ENCODE measurements around the gene TAS2R60.

DNA sequence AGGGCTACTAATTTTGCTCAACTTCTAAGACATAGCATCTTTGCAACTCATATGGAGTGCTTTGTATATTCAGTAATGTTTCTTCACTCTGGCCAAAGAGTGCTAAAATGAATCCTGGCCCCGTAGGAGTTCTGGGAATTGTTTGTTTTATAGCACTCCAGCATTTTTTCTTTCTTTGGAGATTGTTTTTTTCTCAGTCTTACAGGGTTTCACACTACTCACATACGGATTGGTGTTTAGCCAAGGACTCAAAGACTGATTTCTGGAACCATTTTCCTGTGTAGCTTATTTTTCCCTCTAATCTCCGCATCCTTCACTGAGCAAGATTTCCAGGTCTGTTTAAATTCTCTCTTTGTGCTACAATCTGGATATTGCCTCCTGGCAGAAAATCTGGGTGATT, 40.9 kb downstream of the TAS2R60 start:
- no peak for TF ChIP-seq EZH2phosphoT487 (IDR thresholded peaks at IDR 0.05; ENCODE audit: unreplicated experiment)
- no peak for TF ChIP-seq EZH2 (IDR thresholded peaks at IDR 0.05; ENCODE audit: low read depth, unreplicated experiment)
- TF ChIP-seq, protein P1, sequence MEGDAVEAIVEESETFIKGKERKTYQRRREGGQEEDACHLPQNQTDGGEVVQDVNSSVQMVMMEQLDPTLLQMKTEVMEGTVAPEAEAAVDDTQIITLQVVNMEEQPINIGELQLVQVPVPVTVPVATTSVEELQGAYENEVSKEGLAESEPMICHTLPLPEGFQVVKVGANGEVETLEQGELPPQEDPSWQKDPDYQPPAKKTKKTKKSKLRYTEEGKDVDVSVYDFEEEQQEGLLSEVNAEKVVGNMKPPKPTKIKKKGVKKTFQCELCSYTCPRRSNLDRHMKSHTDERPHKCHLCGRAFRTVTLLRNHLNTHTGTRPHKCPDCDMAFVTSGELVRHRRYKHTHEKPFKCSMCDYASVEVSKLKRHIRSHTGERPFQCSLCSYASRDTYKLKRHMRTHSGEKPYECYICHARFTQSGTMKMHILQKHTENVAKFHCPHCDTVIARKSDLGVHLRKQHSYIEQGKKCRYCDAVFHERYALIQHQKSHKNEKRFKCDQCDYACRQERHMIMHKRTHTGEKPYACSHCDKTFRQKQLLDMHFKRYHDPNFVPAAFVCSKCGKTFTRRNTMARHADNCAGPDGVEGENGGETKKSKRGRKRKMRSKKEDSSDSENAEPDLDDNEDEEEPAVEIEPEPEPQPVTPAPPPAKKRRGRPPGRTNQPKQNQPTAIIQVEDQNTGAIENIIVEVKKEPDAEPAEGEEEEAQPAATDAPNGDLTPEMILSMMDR (conservative IDR thresholded peaks at IDR 0.05; ENCODE audit: low read depth in 2 of 2), result no peak
- TF ChIP-seq, protein P2, sequence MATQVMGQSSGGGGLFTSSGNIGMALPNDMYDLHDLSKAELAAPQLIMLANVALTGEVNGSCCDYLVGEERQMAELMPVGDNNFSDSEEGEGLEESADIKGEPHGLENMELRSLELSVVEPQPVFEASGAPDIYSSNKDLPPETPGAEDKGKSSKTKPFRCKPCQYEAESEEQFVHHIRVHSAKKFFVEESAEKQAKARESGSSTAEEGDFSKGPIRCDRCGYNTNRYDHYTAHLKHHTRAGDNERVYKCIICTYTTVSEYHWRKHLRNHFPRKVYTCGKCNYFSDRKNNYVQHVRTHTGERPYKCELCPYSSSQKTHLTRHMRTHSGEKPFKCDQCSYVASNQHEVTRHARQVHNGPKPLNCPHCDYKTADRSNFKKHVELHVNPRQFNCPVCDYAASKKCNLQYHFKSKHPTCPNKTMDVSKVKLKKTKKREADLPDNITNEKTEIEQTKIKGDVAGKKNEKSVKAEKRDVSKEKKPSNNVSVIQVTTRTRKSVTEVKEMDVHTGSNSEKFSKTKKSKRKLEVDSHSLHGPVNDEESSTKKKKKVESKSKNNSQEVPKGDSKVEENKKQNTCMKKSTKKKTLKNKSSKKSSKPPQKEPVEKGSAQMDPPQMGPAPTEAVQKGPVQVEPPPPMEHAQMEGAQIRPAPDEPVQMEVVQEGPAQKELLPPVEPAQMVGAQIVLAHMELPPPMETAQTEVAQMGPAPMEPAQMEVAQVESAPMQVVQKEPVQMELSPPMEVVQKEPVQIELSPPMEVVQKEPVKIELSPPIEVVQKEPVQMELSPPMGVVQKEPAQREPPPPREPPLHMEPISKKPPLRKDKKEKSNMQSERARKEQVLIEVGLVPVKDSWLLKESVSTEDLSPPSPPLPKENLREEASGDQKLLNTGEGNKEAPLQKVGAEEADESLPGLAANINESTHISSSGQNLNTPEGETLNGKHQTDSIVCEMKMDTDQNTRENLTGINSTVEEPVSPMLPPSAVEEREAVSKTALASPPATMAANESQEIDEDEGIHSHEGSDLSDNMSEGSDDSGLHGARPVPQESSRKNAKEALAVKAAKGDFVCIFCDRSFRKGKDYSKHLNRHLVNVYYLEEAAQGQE (IDR thresholded peaks at IDR 0.05; ENCODE audit: unreplicated experiment), result no peak
- TF ChIP-seq JUNB (IDR thresholded peaks at IDR 0.05; ENCODE audit: unreplicated experiment), result no peak
- TF ChIP-seq, protein P3, sequence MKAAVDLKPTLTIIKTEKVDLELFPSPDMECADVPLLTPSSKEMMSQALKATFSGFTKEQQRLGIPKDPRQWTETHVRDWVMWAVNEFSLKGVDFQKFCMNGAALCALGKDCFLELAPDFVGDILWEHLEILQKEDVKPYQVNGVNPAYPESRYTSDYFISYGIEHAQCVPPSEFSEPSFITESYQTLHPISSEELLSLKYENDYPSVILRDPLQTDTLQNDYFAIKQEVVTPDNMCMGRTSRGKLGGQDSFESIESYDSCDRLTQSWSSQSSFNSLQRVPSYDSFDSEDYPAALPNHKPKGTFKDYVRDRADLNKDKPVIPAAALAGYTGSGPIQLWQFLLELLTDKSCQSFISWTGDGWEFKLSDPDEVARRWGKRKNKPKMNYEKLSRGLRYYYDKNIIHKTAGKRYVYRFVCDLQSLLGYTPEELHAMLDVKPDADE (IDR thresholded peaks at IDR 0.05), result no peak
- TF ChIP-seq CREB1 (CRISPR knock-in tag; IDR thresholded peaks at IDR 0.05; ENCODE audit: low read depth), result no peak
- TF ChIP-seq POLR2AphosphoS5 (IDR thresholded peaks at IDR 0.05; ENCODE audit: low read depth), result no peak
- no peak for TF ChIP-seq STAT1 (IDR thresholded peaks at IDR 0.05; ENCODE audit: unreplicated experiment)
- no peak for TF ChIP-seq ZNF331 (CRISPR knock-in tag; IDR thresholded peaks at IDR 0.05; ENCODE audit: low read depth)
- no peak for TF ChIP-seq NANOG (IDR thresholded peaks at IDR 0.05; ENCODE audit: borderline replicate concordance)
